ENCODE measurements around the gene PSMD6.

The PSMD6 gene

DNA sequence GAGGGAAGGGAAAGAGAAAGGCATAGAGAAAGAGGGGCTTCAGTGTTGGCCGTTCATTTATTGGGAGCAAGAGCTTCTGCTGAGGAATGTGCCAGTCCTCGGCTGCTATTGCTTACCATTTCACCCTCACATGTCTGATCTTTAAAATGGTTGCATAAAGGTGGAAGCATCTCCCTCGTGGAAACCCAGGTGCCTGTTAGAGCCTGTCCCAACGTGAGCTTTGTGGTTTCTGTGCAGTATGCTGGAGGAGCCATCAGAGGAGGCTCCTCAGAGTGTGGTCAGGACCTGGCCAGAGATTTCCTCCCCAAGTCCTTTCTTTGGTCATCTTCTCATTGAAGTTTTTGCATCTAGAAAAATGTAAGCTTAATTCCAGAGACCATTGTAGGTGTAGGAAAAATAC, 34.4 kb downstream of the PSMD6 start:
- no peaks in the 10 kb centered on the region for H3F3A ChIP-seq (ENCODE audit: low read depth)
- no peak overlapping the region for H2AFZ ChIP-seq (ENCODE audit: low read length)
- no peaks in the 10 kb centered on the region for H3K79me2 ChIP-seq (ENCODE audit: insufficient read depth, low read length)
- no peaks in the 10 kb centered on the region for H3K4me1 ChIP-seq (ENCODE audit: insufficient read depth, low read length, poor library complexity, severe bottlenecking)
- H3K9me3 ChIP-seq (ENCODE audit: insufficient read depth, low read depth, low read length), result no peaks in the 10 kb centered on the region
- no peak for TF ChIP-seq EZH2phosphoT487 (IDR thresholded peaks at IDR 0.05; ENCODE audit: borderline replicate concordance)
- TF ChIP-seq, protein P1, sequence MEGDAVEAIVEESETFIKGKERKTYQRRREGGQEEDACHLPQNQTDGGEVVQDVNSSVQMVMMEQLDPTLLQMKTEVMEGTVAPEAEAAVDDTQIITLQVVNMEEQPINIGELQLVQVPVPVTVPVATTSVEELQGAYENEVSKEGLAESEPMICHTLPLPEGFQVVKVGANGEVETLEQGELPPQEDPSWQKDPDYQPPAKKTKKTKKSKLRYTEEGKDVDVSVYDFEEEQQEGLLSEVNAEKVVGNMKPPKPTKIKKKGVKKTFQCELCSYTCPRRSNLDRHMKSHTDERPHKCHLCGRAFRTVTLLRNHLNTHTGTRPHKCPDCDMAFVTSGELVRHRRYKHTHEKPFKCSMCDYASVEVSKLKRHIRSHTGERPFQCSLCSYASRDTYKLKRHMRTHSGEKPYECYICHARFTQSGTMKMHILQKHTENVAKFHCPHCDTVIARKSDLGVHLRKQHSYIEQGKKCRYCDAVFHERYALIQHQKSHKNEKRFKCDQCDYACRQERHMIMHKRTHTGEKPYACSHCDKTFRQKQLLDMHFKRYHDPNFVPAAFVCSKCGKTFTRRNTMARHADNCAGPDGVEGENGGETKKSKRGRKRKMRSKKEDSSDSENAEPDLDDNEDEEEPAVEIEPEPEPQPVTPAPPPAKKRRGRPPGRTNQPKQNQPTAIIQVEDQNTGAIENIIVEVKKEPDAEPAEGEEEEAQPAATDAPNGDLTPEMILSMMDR (conservative IDR thresholded peaks at IDR 0.05; ENCODE audit: low read length), result no peak
- no peak overlapping the region for H3K9ac ChIP-seq (ENCODE audit: low read depth, low read length, poor library complexity, severe bottlenecking)
- H3K27me3 ChIP-seq (ENCODE audit: insufficient read depth, low read length, poor library complexity, severe bottlenecking), result no peaks in the 10 kb centered on the region
- H3K4me2 ChIP-seq (ENCODE audit: low read depth, low read length, poor library complexity, severe bottlenecking), result no peak overlapping the region
- H4K20me1 ChIP-seq (ENCODE audit: insufficient read depth, low read length, poor library complexity, severe bottlenecking), result peaks cover 19% of the 10 kb centered on the region
- peaks cover 95% of the 10 kb centered on the region for H3K36me3 ChIP-seq (ENCODE audit: insufficient read depth, low read length)
- no peak overlapping the region for H3K4me3 ChIP-seq (ENCODE audit: low read length, poor library complexity, severe bottlenecking)
- H3K9me2 ChIP-seq (replicated peaks; ENCODE audit: low read depth, low read length), result no peaks in the 10 kb centered on the region

DNA sequence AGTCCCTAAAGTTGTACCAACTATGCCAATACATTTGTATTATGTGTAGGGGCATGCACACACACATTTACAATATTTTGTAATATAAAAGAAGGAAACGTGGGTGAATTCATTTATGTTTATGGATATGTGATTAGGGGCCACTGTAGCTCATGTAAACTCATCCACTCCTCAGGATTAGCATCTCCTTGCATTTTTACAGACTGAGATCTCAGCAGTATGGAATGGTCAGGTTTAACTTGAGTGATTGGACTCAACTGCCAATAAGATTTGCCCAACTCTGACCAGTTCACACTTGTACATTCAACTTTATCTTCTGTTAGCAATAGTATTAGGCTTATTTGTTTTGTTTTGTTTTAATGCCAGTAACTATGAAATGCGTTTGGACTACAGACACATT, 36.5 kb downstream of the PSMD6 start:
- no peak for TF ChIP-seq EZH2phosphoT487 (IDR thresholded peaks at IDR 0.05; ENCODE audit: borderline replicate concordance)
- TF ChIP-seq, protein P1 (conservative IDR thresholded peaks at IDR 0.05; ENCODE audit: low read length), result no peak
- Histone ChIP-seq H4K20me1 (ENCODE audit: insufficient read depth, low read length, poor library complexity, severe bottlenecking) (peaks cover 28% of the 10 kb centered on the region), H3K4me1 (ENCODE audit: insufficient read depth, low read length, poor library complexity, severe bottlenecking) (no peaks in the 10 kb centered on the region), H3K9me3 (ENCODE audit: insufficient read depth, low read depth, low read length) (no peaks in the 10 kb centered on the region), H3K36me3 (ENCODE audit: insufficient read depth, low read length) (peaks cover 94% of the 10 kb centered on the region), H3K79me2 (ENCODE audit: insufficient read depth, low read length) (no peaks in the 10 kb centered on the region), H3K9me2 (replicated peaks; ENCODE audit: low read depth, low read length) (no peaks in the 10 kb centered on the region), H3K4me3 (ENCODE audit: low read length, poor library complexity, severe bottlenecking) (no peak overlapping the region), H2AFZ (ENCODE audit: low read length) (no peak overlapping the region), H3F3A (ENCODE audit: low read depth) (no peaks in the 10 kb centered on the region), H3K9ac (ENCODE audit: low read depth, low read length, poor library complexity, severe bottlenecking) (no peak overlapping the region), H3K27me3 (ENCODE audit: insufficient read depth, low read length, poor library complexity, severe bottlenecking) (no peaks in the 10 kb centered on the region), H3K4me2 (ENCODE audit: low read depth, low read length, poor library complexity, severe bottlenecking) (no peak overlapping the region)

DNA sequence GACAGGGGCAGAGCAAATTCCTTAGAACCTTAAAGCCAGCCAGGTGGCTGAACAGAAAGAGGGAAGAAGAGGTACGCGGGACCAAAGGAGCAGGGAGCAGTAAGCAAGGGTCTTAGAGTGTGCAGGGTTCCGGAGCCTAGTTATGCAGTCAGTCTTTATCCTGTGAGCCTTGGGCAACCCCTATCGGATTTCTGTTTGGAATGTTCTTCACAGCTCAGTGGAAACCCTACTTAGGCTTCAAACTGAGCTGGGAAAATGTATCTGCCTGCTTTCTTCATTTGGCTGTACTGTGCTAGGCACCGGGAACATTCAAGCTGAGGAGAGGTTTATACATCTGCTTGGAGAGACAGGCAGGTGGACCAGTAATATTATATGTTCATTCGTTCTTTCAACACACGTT, 37.1 kb downstream of the PSMD6 start:
- Histone ChIP-seq H3K9me2 (replicated peaks; ENCODE audit: low read depth, low read length) (no peaks in the 10 kb centered on the region), H3K9ac (ENCODE audit: low read depth, low read length, poor library complexity, severe bottlenecking) (no peak overlapping the region), H3K79me2 (ENCODE audit: insufficient read depth, low read length) (no peaks in the 10 kb centered on the region), H3K36me3 (ENCODE audit: insufficient read depth, low read length) (peaks cover 94% of the 10 kb centered on the region), H4K20me1 (ENCODE audit: insufficient read depth, low read length, poor library complexity, severe bottlenecking) (peaks cover 35% of the 10 kb centered on the region), H3K9me3 (ENCODE audit: insufficient read depth, low read depth, low read length) (no peaks in the 10 kb centered on the region), H3K4me2 (ENCODE audit: low read depth, low read length, poor library complexity, severe bottlenecking) (no peak overlapping the region), H3K27me3 (ENCODE audit: insufficient read depth, low read length, poor library complexity, severe bottlenecking) (no peaks in the 10 kb centered on the region), H3K4me3 (ENCODE audit: low read length, poor library complexity, severe bottlenecking) (no peak overlapping the region), H3K4me1 (ENCODE audit: insufficient read depth, low read length, poor library complexity, severe bottlenecking) (no peaks in the 10 kb centered on the region), H2AFZ (ENCODE audit: low read length) (no peak overlapping the region), H3F3A (ENCODE audit: low read depth) (no peaks in the 10 kb centered on the region)
- TF ChIP-seq, protein P1 (conservative IDR thresholded peaks at IDR 0.05; ENCODE audit: low read length), result no peak
- no peak for TF ChIP-seq EZH2phosphoT487 (IDR thresholded peaks at IDR 0.05; ENCODE audit: borderline replicate concordance)
